HepG2 (cell line): Measurements from ENCODE around the gene ACBD6. TPM values are rescaled to one million over a fixed set of nuclear protein-coding genes. Genes with fewer than 3 reads are reported as not detected.

Experiments
- ATAC-seq: fragments of 200-7000 bp; cut with Tn5 transposase; 3 replicates; pipeline ENCODE4 v1.9.1; 2020; ENCODE audit warnings: mild to moderate bottlenecking, moderate library complexity
- Bru-seq: library from RNA; stranded (reverse); fragments of 400-500 nt; gene quantifications from one replicate; lab custom pipeline; 2021; lab: Mats Ljungman, UMichigan
- BruChase-seq, 2 experiments: library from RNA; stranded (reverse); fragments of 400-500 nt; gene quantifications; one replicate each; lab custom pipeline; 2021; lab: Mats Ljungman, UMichigan
- BruUV-seq: library from RNA; stranded (reverse); fragments of 400-500 nt; replicated peaks from 2 replicates; lab custom pipeline; 2021; lab: Mats Ljungman, UMichigan
- CTCF ChIA-PET: fragments of 300-600 bp; formaldehyde crosslinking; extraction: SDS; loops from one replicate; lab custom pipeline; 2021; ENCODE audit warnings: low total read pairs, inconsistent platforms, low intra/inter-chr PET ratio; lab: Yijun Ruan, JAX
- POLR2A ChIA-PET: fragments of 350-600 bp; sonication (Branson Sonifier 250); formaldehyde crosslinking; loops from one replicate; lab custom pipeline; 2020; ENCODE audit warnings: antibody characterized with exemption, inconsistent platforms; lab: Yijun Ruan, JAX
- DNase-seq: peaks from one replicate; pipeline ENCODE4 v3.0.0-alpha.2; 2015; ENCODE audit warnings: low spot score
- FAIRE-seq: peaks from 3 replicates; lab custom pipeline; 2011; peaks lifted over from hg19 to GRCh38; lab: Jason Lieb, UNC
- H2AFZ ChIP-seq: one replicate; pipeline ENCODE4 v1.6.1; 2011; ENCODE audit warnings: low read length, inconsistent platforms
- H3K27ac ChIP-seq: fragments of 300-600 bp; 3 replicates; pipeline ENCODE4 v1.8.0; 2011; ENCODE audit warnings: mixed run types, mild to moderate bottlenecking, mixed read lengths, low read length, inconsistent platforms; ENCODE audit not compliant: insufficient read depth; ENCODE audit errors: extremely low read length
- H3K27me3 ChIP-seq, 2 experiments: fragments of 200-600 bp in 1 of 2; 2 replicates in 1 of 2; 3 replicates in 1 of 2; pipeline versions ENCODE4 v1.6.0 to v1.8.0; 2011; ENCODE audit warnings: low read length in 2 of 2, mild to moderate bottlenecking in 2 of 2, moderate library complexity in 2 of 2, inconsistent platforms in 1 of 2; ENCODE audit not compliant: insufficient read depth in 2 of 2, control insufficient read depth in 1 of 2
- H3K36me3 ChIP-seq, 2 experiments: fragments of 200-600 bp in 1 of 2; replicated peaks in 1 of 2; 2 replicates in 1 of 2; 3 replicates in 1 of 2; pipeline versions ENCODE4 v1.5.1 to v1.8.0; 2011; ENCODE audit warnings: low read length in 2 of 2, inconsistent platforms in 1 of 2; ENCODE audit not compliant: insufficient read depth in 2 of 2, control insufficient read depth in 1 of 2
- H3K4me1 ChIP-seq: 2 replicates; pipeline ENCODE4 v1.5.1; 2012; ENCODE audit warnings: low read length, inconsistent platforms; ENCODE audit not compliant: insufficient read depth
- H3K4me2 ChIP-seq: 2 replicates; pipeline ENCODE4 v1.6.0; 2011; ENCODE audit warnings: low read depth, low read length, inconsistent platforms
- H3K4me3 ChIP-seq, 3 experiments: fragments of 200-600 bp in 1 of 3; sonication (generic), shearing (Covaris generic) in 1 of 3; replicated peaks in 1 of 3; 2 replicates each; pipeline ENCODE4 v1.5.1; 2011 to 2016; ENCODE audit warnings: low read length in 3 of 3, inconsistent platforms in 2 of 3, low read depth in 2 of 3, mild to moderate bottlenecking in 2 of 3, control low read depth in 1 of 3, mixed read lengths in 1 of 3; ENCODE audit not compliant: insufficient read depth in 1 of 3
- H3K79me2 ChIP-seq: one replicate; pipeline ENCODE4 v1.6.1; 2011; ENCODE audit warnings: low read length, inconsistent platforms; ENCODE audit not compliant: insufficient read depth
- H3K9ac ChIP-seq: 2 replicates; pipeline ENCODE4 v1.6.0; 2011; ENCODE audit warnings: mild to moderate bottlenecking, low read depth, low read length, inconsistent platforms; ENCODE audit not compliant: insufficient read depth
- H3K9me3 ChIP-seq: 2 replicates; pipeline ENCODE4 v1.5.1; 2012; ENCODE audit warnings: mild to moderate bottlenecking, low read length
- H4K20me1 ChIP-seq: 2 replicates; pipeline ENCODE4 v1.6.0; 2011; ENCODE audit warnings: inconsistent platforms, mild to moderate bottlenecking, low read length, moderate library complexity; ENCODE audit not compliant: insufficient read depth
- CHD2 ChIP-seq: IDR thresholded peaks from 2 replicates; pipeline ENCODE4 v1.6.1; 2011; ENCODE audit warnings: low read depth, low read length, improper control_type of control experiment
- DNMT3B ChIP-seq: conservative IDR thresholded peaks from 2 replicates; pipeline ENCODE4 v1.6.1; 2016; ENCODE audit warnings: missing biosample characterization, control low read depth
- FOXP1 ChIP-seq, 2 experiments: fragments of 450-650 bp in 1 of 2; IDR thresholded peaks; 2 replicates each; pipeline ENCODE4 v1.6.1; 2017 to 2018; ENCODE audit warnings: antibody characterized with exemption in 1 of 2
- IRF2 ChIP-seq: IDR thresholded peaks from 2 replicates; pipeline ENCODE4 v1.6.1; 2018; ENCODE audit warnings: missing genetic modification reagents, missing compliant biosample characterization
- MED1 ChIP-seq: sonication (generic); formaldehyde crosslinking; IDR thresholded peaks from 2 replicates; pipeline ENCODE4 v1.4.0; 2020; ENCODE audit warnings: missing genetic modification reagents
- NFRKB ChIP-seq: fragments of 450-650 bp; IDR thresholded peaks from 2 replicates; pipeline ENCODE4 v1.6.1; 2017
- PRMT3 ChIP-seq: sonication (generic); formaldehyde crosslinking; IDR thresholded peaks from 2 replicates; pipeline ENCODE4 v1.8.1; 2022; ENCODE audit warnings: low read depth, mild to moderate bottlenecking, moderate library complexity, missing genetic modification reagents, borderline replicate concordance
- ZBTB21 ChIP-seq: sonication (generic); formaldehyde crosslinking; IDR thresholded peaks from 2 replicates; pipeline ENCODE4 v1.4.0; 2020; ENCODE audit warnings: missing genetic modification reagents
- ZBTB7A ChIP-seq: sonication (generic); formaldehyde crosslinking; IDR thresholded peaks from 2 replicates; pipeline ENCODE4 v1.8.0; 2022; ENCODE audit warnings: mild to moderate bottlenecking, missing genetic modification reagents
- ZFY ChIP-seq: sonication (generic); formaldehyde crosslinking; IDR thresholded peaks from 2 replicates; pipeline ENCODE4 v1.4.0; 2020; ENCODE audit warnings: missing genetic modification reagents
- ZNF576 ChIP-seq: sonication (generic); formaldehyde crosslinking; IDR thresholded peaks from 2 replicates; pipeline ENCODE4 v1.4.0; 2020; ENCODE audit warnings: mild to moderate bottlenecking, missing genetic modification reagents
- WGBS: methylation state at CpG from one replicate; pipeline ENCODE4 v1.1.6; 2017; ENCODE audit warnings: low lambda C conversion rate; 5-methylcytosine and 5-hydroxymethylcytosine counted together
- in situ Hi-C: cut with HindIII; loops from 2 replicates; pipeline ENCODE4 v1.10.0; 2017; ENCODE audit warnings: low pct_unique_long_range_greater_than_20kb; ENCODE audit not compliant: extremely low pct_ligation_motif_present
- intact Hi-C: fragments of 100-400 bp; cut with micrococcal nuclease; formaldehyde crosslinking; loops from one replicate; pipeline ENCODE4 v1.10.0; 2022; ENCODE audit not compliant: unreplicated experiment
- long read RNA-seq, 2 experiments: library from RNA in 1 of 2; library from polyadenylated mRNA in 1 of 2; stranded (forward) in 1 of 2; unstranded in 1 of 2; transcript quantifications; one replicate each; pipeline ENCODE4 v2.0.0, GENCODE V29; 2019 to 2022
- polyA minus RNA-seq, 3 experiments: library from RNA; depleted of rRNA, polyadenylated mRNA; stranded (reverse); fragments of >200 nt; gene quantifications; 2 replicates each; pipeline ENCODE4 v1.2.3, GENCODE V29; 2011; ENCODE audit warnings: low replicate concordance in 1 of 3
- polyA plus RNA-seq, 8 experiments: library from polyadenylated mRNA; depleted of rRNA in 3 of 8; stranded (reverse) in 7 of 8; unstranded in 1 of 8; fragments of >200 nt; fragmentation: Illumina TruSeq in 4 of 8; extraction: Trizol in 4 of 8; gene quantifications; 2 replicates each; pipeline versions ENCODE4 v1.2.1 to v1.2.3, GENCODE V29; 2011 to 2016; ENCODE audit warnings: low read depth in 4 of 8, missing spikeins in 1 of 8, mixed read lengths in 1 of 8; ENCODE audit not compliant: insufficient read depth in 1 of 8
- total RNA-seq, 5 experiments: library from RNA; depleted of rRNA; stranded (reverse); fragments of >200 nt; fragmentation: Illumina TruSeq; extraction: Trizol; gene quantifications; 2 replicates each; pipeline ENCODE4 v1.2.3, GENCODE V29; 2016; ENCODE audit warnings: low read depth in 1 of 5
- TF ChIP-seq, protein P1 (sequence below): sonication (generic); formaldehyde crosslinking; IDR thresholded peaks from 2 replicates; pipeline ENCODE4 v1.4.0; 2020; ENCODE audit warnings: missing genetic modification reagents

The ACBD6 gene, protein sequence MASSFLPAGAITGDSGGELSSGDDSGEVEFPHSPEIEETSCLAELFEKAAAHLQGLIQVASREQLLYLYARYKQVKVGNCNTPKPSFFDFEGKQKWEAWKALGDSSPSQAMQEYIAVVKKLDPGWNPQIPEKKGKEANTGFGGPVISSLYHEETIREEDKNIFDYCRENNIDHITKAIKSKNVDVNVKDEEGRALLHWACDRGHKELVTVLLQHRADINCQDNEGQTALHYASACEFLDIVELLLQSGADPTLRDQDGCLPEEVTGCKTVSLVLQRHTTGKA
- total RNA-seq (2016; rRNA removed; fragmentation: Illumina TruSeq; extraction: Trizol) (40.3 and 47.2 TPM in 2 replicates), polyA plus RNA-seq (2011; rRNA removed) (33.5 and 34.6 TPM in 2 replicates), polyA minus RNA-seq (2011; rRNA and poly(A)+ RNA removed; ENCODE audit: low replicate concordance) (52.6 and 104 TPM in 2 replicates), Bru-seq, nascent RNA (percentile 80 among the genes with signal in this experiment), BruChase-seq, experiment 1, labeled RNA remaining after a 6-hour chase (percentile 57 among the genes with signal in this experiment), BruChase-seq, experiment 2, labeled RNA remaining after a 2-hour chase (percentile 67 among the genes with signal in this experiment)
- total RNA-seq (2016; cell fraction: cytosol; rRNA removed; fragmentation: Illumina TruSeq; extraction: Trizol; ENCODE audit: low read depth): 30.6 and 31.1 TPM in 2 replicates
- total RNA-seq (2016; cell fraction: insoluble cytoplasmic fraction; rRNA removed; fragmentation: Illumina TruSeq; extraction: Trizol): 41.0 and 43.9 TPM in 2 replicates
- total RNA-seq (2016; cell fraction: membrane; rRNA removed; fragmentation: Illumina TruSeq; extraction: Trizol): 32.9 and 34.9 TPM in 2 replicates
- 55.8 and 63.0 TPM in 2 replicates for total RNA-seq (2016; cell fraction: nucleus; rRNA removed; fragmentation: Illumina TruSeq; extraction: Trizol)
- 26.4 and 27.2 TPM in 2 replicates for polyA plus RNA-seq (2011; cell fraction: cytosol; rRNA removed)
- polyA plus RNA-seq (2011; cell fraction: nucleus; rRNA removed): 68.1 and 72.9 TPM in 2 replicates
- polyA plus RNA-seq (2012): 36.1 and 39.1 TPM in 2 replicates
- 21.5 and 22.5 TPM in 2 replicates for polyA plus RNA-seq (2016; cell fraction: cytosol; fragmentation: Illumina TruSeq; extraction: Trizol; ENCODE audit: low read depth)
- 32.0 and 34.5 TPM in 2 replicates for polyA plus RNA-seq (2016; cell fraction: insoluble cytoplasmic fraction; fragmentation: Illumina TruSeq; extraction: Trizol; ENCODE audit: low read depth)
- polyA plus RNA-seq (2016; cell fraction: membrane; fragmentation: Illumina TruSeq; extraction: Trizol; ENCODE audit: low read depth): 24.3 and 28.2 TPM in 2 replicates
- polyA plus RNA-seq (2016; cell fraction: nucleus; fragmentation: Illumina TruSeq; extraction: Trizol; ENCODE audit: insufficient read depth, low read depth): 64.9 and 65.5 TPM in 2 replicates
- 16.2 and 16.5 TPM in 2 replicates for polyA minus RNA-seq (2011; cell fraction: cytosol; rRNA and poly(A)+ RNA removed)
- 83.4 and 88.0 TPM in 2 replicates for polyA minus RNA-seq (2011; cell fraction: nucleus; rRNA and poly(A)+ RNA removed)
- long read RNA-seq, experiment 1, transcript ACBD6-201 (8 exons, 1,670 nt): major isoform, 39 of 53 reads
- long read RNA-seq, experiment 1, partial matches to known transcripts: 8 of 53 reads
- long read RNA-seq, experiment 1, other reads (novel, unspliced or antisense): 6 of 53 reads
- long read RNA-seq, experiment 2, transcript ACBD6-201 (8 exons, 1,670 nt): major isoform, 50 of 60 reads
- long read RNA-seq, experiment 2, partial matches to known transcripts: 4 of 60 reads
- long read RNA-seq, experiment 2, other reads (novel, unspliced or antisense): 6 of 60 reads

DNA sequence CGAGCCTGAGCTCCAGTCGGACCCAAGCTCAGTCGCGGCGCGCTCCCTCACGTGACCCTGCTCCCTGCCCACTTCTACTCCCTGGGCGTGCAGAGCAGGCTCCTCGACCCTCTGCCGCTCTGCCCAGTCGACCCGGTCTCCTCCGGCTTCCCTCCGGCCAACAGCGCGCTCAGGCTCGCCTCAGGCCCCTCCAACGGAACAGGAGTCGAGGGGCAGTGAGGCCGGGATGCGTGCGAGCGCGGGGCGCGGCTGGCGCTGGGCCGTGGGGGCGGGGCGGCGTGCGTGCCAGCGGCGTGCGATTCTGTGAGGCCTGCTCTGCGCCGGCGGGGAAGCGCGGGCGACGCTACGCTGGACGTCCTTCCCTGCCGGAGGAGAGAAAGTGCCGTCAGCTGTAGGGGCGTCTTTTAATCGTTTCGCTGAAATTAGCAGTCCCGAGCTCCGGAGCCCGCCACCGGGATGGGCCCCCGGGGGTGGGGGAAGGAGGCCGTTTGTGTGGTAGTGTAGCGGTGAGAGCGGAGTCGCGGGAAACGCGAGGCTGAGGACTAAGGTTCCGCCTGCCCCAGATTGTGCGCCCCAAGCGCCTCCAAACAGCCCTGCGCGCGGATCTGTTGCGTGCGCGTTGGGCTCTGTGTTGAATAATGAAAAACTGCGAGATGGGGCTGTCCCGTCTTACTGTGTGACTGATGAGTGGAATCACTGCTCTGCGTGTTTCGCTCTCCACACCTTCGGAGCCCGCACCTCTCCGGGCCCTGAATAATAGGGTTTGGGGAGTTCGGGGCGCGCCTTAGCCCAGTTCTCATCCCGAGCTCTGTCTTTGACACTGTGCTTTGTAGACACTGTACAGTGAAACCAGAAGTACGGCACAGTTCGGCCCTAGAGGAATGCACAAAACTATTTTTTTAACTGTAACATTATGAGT is at the start of gene ACBD6:
TSS of gene ACBD6 (minus strand) at position 217 of the 919 bp plus-strand sequence. CDS start 311 bp downstream, outside the sequence.
- Histone ChIP-seq H3K4me1 (peaks cover 47% of the 10 kb centered on the region), H3K4me2 (peak within 1 kb of the TSS; percentile 90), H3K4me3 (peak within 1 kb of the TSS; percentile 73 to 90 (median 73)), H3K27ac (peak within 1 kb of the TSS; percentile 93), H3K36me3 (0 out of 5 replicates have a peak, but pooled peaks cover 0 to 6% of the 10 kb centered on the region in 2 experiments), H3K9me3 (no peaks in the 10 kb centered on the region), H3K27me3 (no peaks in the 10 kb centered on the region; a peak in 1 of 5 replicates), H4K20me1 (no peaks in the 10 kb centered on the region), H2AFZ (peak within 1 kb of the TSS; percentile 94), H3K9ac (peak within 1 kb of the TSS; percentile 86), H3K79me2 (peaks cover 31% of the 10 kb centered on the region)
- ChIA-PET POLR2A (interaction anchor here (0.8 to 3.4 kb wide), 9 partner anchors 9 to 520 kb away, joined by 3 to 23 read pairs (median 4); partner anchors contain the start of genes STX6 and XPR1), CTCF (no interaction called here)
- intact Hi-C loops (no loop called here), in situ Hi-C loops (loop anchor here (25.0 kb wide), 1 partner anchor 635 kb away; no protein-coding TSS in a partner anchor)
- ATAC-seq (peak; percentile 93), DNase-seq (peak; percentile 71), FAIRE-seq (no peak)
- WGBS: under 1% methylated on average over 36 of the region's 83 CpGs
- BruUV-seq: TSS peak; percentile 84
- peak; percentile 82 for TF ChIP-seq MED1 (CRISPR knock-in tag)
- TF ChIP-seq DNMT3B (CRISPR knock-in tag): no peak
- peak; percentile 66; the same call in 1 of the 2 replicates for TF ChIP-seq CHD2
- TF ChIP-seq FOXP1 (IDR thresholded peaks at IDR 0.05): no peak
- no peak for TF ChIP-seq FOXP1 (CRISPR knock-in tag; IDR thresholded peaks at IDR 0.05)
- TF ChIP-seq PRMT3: no peak; the same call in 1 of the 2 replicates
- peak; percentile 100 for TF ChIP-seq ZFY
- TF ChIP-seq IRF2 (CRISPR knock-in tag): peak; percentile 57
- 0 out of 2 replicates have a peak, but pooled peaks have one; percentile 19 for TF ChIP-seq ZBTB21 (CRISPR knock-in tag)
- 0 out of 2 replicates have a peak, but pooled peaks have one; percentile 44 for TF ChIP-seq ZBTB7A
- TF ChIP-seq, protein P1, sequence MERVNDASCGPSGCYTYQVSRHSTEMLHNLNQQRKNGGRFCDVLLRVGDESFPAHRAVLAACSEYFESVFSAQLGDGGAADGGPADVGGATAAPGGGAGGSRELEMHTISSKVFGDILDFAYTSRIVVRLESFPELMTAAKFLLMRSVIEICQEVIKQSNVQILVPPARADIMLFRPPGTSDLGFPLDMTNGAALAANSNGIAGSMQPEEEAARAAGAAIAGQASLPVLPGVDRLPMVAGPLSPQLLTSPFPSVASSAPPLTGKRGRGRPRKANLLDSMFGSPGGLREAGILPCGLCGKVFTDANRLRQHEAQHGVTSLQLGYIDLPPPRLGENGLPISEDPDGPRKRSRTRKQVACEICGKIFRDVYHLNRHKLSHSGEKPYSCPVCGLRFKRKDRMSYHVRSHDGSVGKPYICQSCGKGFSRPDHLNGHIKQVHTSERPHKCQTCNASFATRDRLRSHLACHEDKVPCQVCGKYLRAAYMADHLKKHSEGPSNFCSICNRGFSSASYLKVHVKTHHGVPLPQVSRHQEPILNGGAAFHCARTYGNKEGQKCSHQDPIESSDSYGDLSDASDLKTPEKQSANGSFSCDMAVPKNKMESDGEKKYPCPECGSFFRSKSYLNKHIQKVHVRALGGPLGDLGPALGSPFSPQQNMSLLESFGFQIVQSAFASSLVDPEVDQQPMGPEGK (CRISPR knock-in tag): peak; percentile 90
- no peak for TF ChIP-seq ZNF576
- TF ChIP-seq NFRKB: no peak
